Neural progenitor cell (in vitro differentiated cells): Measurements from ENCODE around the gene MRTFB.

ENCODE experiments used
- EZH2phosphoT487 ChIP-seq: fragments of 200-600 bp; sonication (generic); IDR thresholded peaks from 2 replicates; pipeline ENCODE4 v1.6.1; 2017; ENCODE audit warnings: antibody characterized with exemption
- TF ChIP-seq, protein P1 (sequence below): fragments of 200-600 bp; sonication (generic); IDR thresholded peaks from 2 replicates; pipeline ENCODE4 v1.5.1; 2017; ENCODE audit warnings: antibody characterized with exemption, mild to moderate bottlenecking

DNA sequence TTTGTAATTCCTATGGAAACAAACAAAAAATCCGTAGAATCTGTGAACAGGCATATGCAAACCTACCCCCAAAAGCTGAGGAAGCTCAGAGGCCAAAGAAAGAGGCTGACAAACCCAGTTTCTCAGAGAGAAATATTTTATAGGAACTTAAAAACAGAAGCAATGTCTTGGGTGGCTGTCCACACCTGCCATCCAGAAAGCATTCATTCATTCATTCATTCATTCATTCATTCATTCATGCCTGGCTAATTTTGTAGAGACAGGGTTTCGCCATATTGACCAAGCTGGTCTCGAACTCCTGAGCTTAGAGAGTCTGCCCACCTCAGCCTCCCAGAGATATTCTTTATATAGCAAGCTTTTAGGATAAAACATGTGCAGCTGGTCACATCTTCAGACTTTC, 154.3 kb downstream of the MRTFB start:
- TF ChIP-seq, protein P1, sequence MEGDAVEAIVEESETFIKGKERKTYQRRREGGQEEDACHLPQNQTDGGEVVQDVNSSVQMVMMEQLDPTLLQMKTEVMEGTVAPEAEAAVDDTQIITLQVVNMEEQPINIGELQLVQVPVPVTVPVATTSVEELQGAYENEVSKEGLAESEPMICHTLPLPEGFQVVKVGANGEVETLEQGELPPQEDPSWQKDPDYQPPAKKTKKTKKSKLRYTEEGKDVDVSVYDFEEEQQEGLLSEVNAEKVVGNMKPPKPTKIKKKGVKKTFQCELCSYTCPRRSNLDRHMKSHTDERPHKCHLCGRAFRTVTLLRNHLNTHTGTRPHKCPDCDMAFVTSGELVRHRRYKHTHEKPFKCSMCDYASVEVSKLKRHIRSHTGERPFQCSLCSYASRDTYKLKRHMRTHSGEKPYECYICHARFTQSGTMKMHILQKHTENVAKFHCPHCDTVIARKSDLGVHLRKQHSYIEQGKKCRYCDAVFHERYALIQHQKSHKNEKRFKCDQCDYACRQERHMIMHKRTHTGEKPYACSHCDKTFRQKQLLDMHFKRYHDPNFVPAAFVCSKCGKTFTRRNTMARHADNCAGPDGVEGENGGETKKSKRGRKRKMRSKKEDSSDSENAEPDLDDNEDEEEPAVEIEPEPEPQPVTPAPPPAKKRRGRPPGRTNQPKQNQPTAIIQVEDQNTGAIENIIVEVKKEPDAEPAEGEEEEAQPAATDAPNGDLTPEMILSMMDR, result no peak
- no peak for TF ChIP-seq EZH2phosphoT487
